Measurements from ENCODE around the gene LRRC55. TPM values are rescaled to one million over a fixed set of nuclear protein-coding genes. Genes with fewer than 3 reads are reported as not detected.

LRRC55 gene
- total and polyA plus RNA-seq, 9 of the 15 experiments (the other 6 are each of a cell fraction or from before 2014, with no cell fraction given): not detected

- no peak for TF ChIP-seq MYBL2 (IDR thresholded peaks at IDR 0.05; ENCODE audit: low read depth)
- TF ChIP-seq MYBL2 (CRISPR knock-in tag; IDR thresholded peaks at IDR 0.05; ENCODE audit: borderline replicate concordance): no peak
- peak; percentile 21 for TF ChIP-seq HDAC3 (IDR thresholded peaks at IDR 0.05; ENCODE audit: borderline replicate concordance, partially characterized antibody)
- no peak for TF ChIP-seq SMARCC2 (IDR thresholded peaks at IDR 0.05; ENCODE audit: low read depth)
- TF ChIP-seq ZNF445 (CRISPR knock-in tag; IDR thresholded peaks at IDR 0.05; ENCODE audit: low read depth): no peak
- no peak for TF ChIP-seq GABPA (tag; conservative IDR thresholded peaks at IDR 0.05; ENCODE audit: low read depth)
- peak; percentile 94 for TF ChIP-seq FOXJ2 (tag; IDR thresholded peaks at IDR 0.05)
- peak; percentile 53; the same call in 1 of the 2 replicates for TF ChIP-seq SMARCA4 (IDR thresholded peaks at IDR 0.05)
- TF ChIP-seq FOXP4 (CRISPR knock-in tag; IDR thresholded peaks at IDR 0.05; ENCODE audit: borderline replicate concordance): no peak
- TF ChIP-seq ARID4B (CRISPR knock-in tag; IDR thresholded peaks at IDR 0.05): no peak
- TF ChIP-seq SREBF2 (CRISPR knock-in tag; IDR thresholded peaks at IDR 0.05): no peak
- TF ChIP-seq DEAF1 (CRISPR knock-in tag; IDR thresholded peaks at IDR 0.05): no peak
- no peak for TF ChIP-seq ZNF277 (CRISPR knock-in tag; IDR thresholded peaks at IDR 0.05; ENCODE audit: borderline replicate concordance)
- no peak for TF ChIP-seq STAT6 (CRISPR knock-in tag; IDR thresholded peaks at IDR 0.05)
These were observed 26.4 kb upstream of the LRRC55 start (continued) for GRCh38 chr11:57155400-57155799.
